Measurements from ENCODE around the gene GPX2. TPM values are rescaled to one million over a fixed set of nuclear protein-coding genes. Genes with fewer than 3 reads are reported as not detected.

GPX2 gene
- total RNA-seq, 2 donors from 2014 or later, result not detected

GRCh38 chr14:64970041-64970440, 27.5 kb upstream of the GPX2 start:
- peak overlapping the region; percentile 16 for H3K4me3 Mint-ChIP-seq
- H3K27ac Mint-ChIP-seq, result no peak overlapping the region
- H3K27me3 Mint-ChIP-seq, result no peaks in the 10 kb centered on the region
- peaks cover 10% of the 10 kb centered on the region for H3K4me1 Mint-ChIP-seq
- H3K36me3 Mint-ChIP-seq (ENCODE audit: low read depth), result no peaks in the 10 kb centered on the region
- H3K9me3 Mint-ChIP-seq, result no peaks in the 10 kb centered on the region
- ATAC-seq (replicated peaks), result no peak

- Mint-ChIP-seq H3K4me3 (no peak overlapping the region), H3K9me3 (no peaks in the 10 kb centered on the region), H3K27me3 (no peaks in the 10 kb centered on the region), H3K4me1 (peaks cover 15% of the 10 kb centered on the region), H3K27ac (no peak overlapping the region), H3K36me3 (ENCODE audit: low read depth) (no peaks in the 10 kb centered on the region)
- no peak for ATAC-seq (replicated peaks)
Observed at GRCh38 chr14:64968651-64969050, 26.1 kb upstream of the GPX2 start.

GRCh38 chr14:64968167-64968566, 25.6 kb upstream of the GPX2 start:
- no peak overlapping the region for H3K27ac Mint-ChIP-seq
- no peak for ATAC-seq (replicated peaks)
- no peaks in the 10 kb centered on the region for H3K9me3 Mint-ChIP-seq
- H3K4me3 Mint-ChIP-seq, result no peak overlapping the region
- no peaks in the 10 kb centered on the region for H3K27me3 Mint-ChIP-seq
- H3K36me3 Mint-ChIP-seq (ENCODE audit: low read depth), result no peaks in the 10 kb centered on the region
- H3K4me1 Mint-ChIP-seq, result peaks cover 15% of the 10 kb centered on the region

- H3K4me3 Mint-ChIP-seq, result no peak overlapping the region
- no peaks in the 10 kb centered on the region for H3K9me3 Mint-ChIP-seq
- H3K27ac Mint-ChIP-seq, result no peak overlapping the region
- H3K36me3 Mint-ChIP-seq (ENCODE audit: low read depth), result no peaks in the 10 kb centered on the region
- peaks cover 15% of the 10 kb centered on the region for H3K4me1 Mint-ChIP-seq
- no peaks in the 10 kb centered on the region for H3K27me3 Mint-ChIP-seq
- ATAC-seq (replicated peaks), result no peak
Observed at GRCh38 chr14:64966976-64967375, 24.4 kb upstream of the GPX2 start.

- no peak for ATAC-seq (replicated peaks)
- Mint-ChIP-seq H3K9me3 (no peaks in the 10 kb centered on the region), H3K36me3 (ENCODE audit: low read depth) (no peaks in the 10 kb centered on the region), H3K27me3 (no peaks in the 10 kb centered on the region), H3K4me1 (peaks cover 16% of the 10 kb centered on the region), H3K27ac (no peak overlapping the region), H3K4me3 (no peak overlapping the region)
Observed at GRCh38 chr14:64965356-64966000, 22.9 kb upstream of the GPX2 start.

- Mint-ChIP-seq H3K27me3 (no peaks in the 10 kb centered on the region), H3K9me3 (no peaks in the 10 kb centered on the region), H3K36me3 (ENCODE audit: low read depth) (no peaks in the 10 kb centered on the region), H3K27ac (no peak overlapping the region), H3K4me1 (peaks cover 18% of the 10 kb centered on the region), H3K4me3 (no peak overlapping the region)
- no peak for ATAC-seq (replicated peaks)
Observed at GRCh38 chr14:64963611-64964010, 21.1 kb upstream of the GPX2 start.

GRCh38 chr14:64960762-64961276, 18.3 kb upstream of the GPX2 start:
- Mint-ChIP-seq H3K4me3 (no peak overlapping the region), H3K27ac (peak overlapping the region; percentile 71), H3K4me1 (peaks cover 12% of the 10 kb centered on the region), H3K27me3 (no peaks in the 10 kb centered on the region), H3K9me3 (no peaks in the 10 kb centered on the region), H3K36me3 (ENCODE audit: low read depth) (no peaks in the 10 kb centered on the region)
- no peak for ATAC-seq (replicated peaks)

- H3K4me1 Mint-ChIP-seq, result peaks cover 8% of the 10 kb centered on the region
- ATAC-seq (replicated peaks), result no peak
- no peaks in the 10 kb centered on the region for H3K27me3 Mint-ChIP-seq
- no peak overlapping the region for H3K4me3 Mint-ChIP-seq
- no peak overlapping the region for H3K27ac Mint-ChIP-seq
- H3K36me3 Mint-ChIP-seq (ENCODE audit: low read depth), result no peaks in the 10 kb centered on the region
- H3K9me3 Mint-ChIP-seq, result no peaks in the 10 kb centered on the region
Observed at GRCh38 chr14:64958743-64959142, 16.2 kb upstream of the GPX2 start.

GRCh38 chr14:64958201-64958600, 15.7 kb upstream of the GPX2 start:
- Mint-ChIP-seq H3K4me3 (no peak overlapping the region), H3K27me3 (no peaks in the 10 kb centered on the region), H3K4me1 (peaks cover 8% of the 10 kb centered on the region), H3K9me3 (no peaks in the 10 kb centered on the region), H3K27ac (no peak overlapping the region), H3K36me3 (ENCODE audit: low read depth) (no peaks in the 10 kb centered on the region)
- ATAC-seq (replicated peaks), result no peak

GRCh38 chr14:64956697-64957406, 14.3 kb upstream of the GPX2 start:
- H3K9me3 Mint-ChIP-seq, result no peaks in the 10 kb centered on the region
- no peak overlapping the region for H3K27ac Mint-ChIP-seq
- H3K4me1 Mint-ChIP-seq, result peaks cover 8% of the 10 kb centered on the region
- no peaks in the 10 kb centered on the region for H3K36me3 Mint-ChIP-seq (ENCODE audit: low read depth)
- H3K4me3 Mint-ChIP-seq, result no peak overlapping the region
- no peak for ATAC-seq (replicated peaks)
- H3K27me3 Mint-ChIP-seq, result no peaks in the 10 kb centered on the region

GRCh38 chr14:64955297-64955696, 12.8 kb upstream of the GPX2 start:
- peak overlapping the region; percentile 12 for H3K27ac Mint-ChIP-seq

GRCh38 chr14:64954491-64955240, 12.1 kb upstream of the GPX2 start:
- H3K36me3 Mint-ChIP-seq (ENCODE audit: low read depth), result peaks cover 7% of the 10 kb centered on the region
- peak overlapping the region; percentile 12 for H3K27ac Mint-ChIP-seq
- no peaks in the 10 kb centered on the region for H3K9me3 Mint-ChIP-seq
- no peaks in the 10 kb centered on the region for H3K4me1 Mint-ChIP-seq
- no peak for ATAC-seq (replicated peaks)
- H3K27me3 Mint-ChIP-seq, result no peaks in the 10 kb centered on the region
- H3K4me3 Mint-ChIP-seq, result no peak overlapping the region

More at GRCh38 chr14:64955297-64955696, 12.8 kb upstream of the GPX2 start:
- ATAC-seq (replicated peaks), result no peak
- H3K4me3 Mint-ChIP-seq, result no peak overlapping the region
- H3K27me3 Mint-ChIP-seq, result no peaks in the 10 kb centered on the region
- no peaks in the 10 kb centered on the region for H3K9me3 Mint-ChIP-seq
- H3K4me1 Mint-ChIP-seq, result peaks cover 4% of the 10 kb centered on the region
- peaks cover under 1% of the 10 kb centered on the region for H3K36me3 Mint-ChIP-seq (ENCODE audit: low read depth)

- no peak overlapping the region for H3K4me3 Mint-ChIP-seq
- H3K27ac Mint-ChIP-seq, result no peak overlapping the region
- no peaks in the 10 kb centered on the region for H3K4me1 Mint-ChIP-seq
- no peaks in the 10 kb centered on the region for H3K9me3 Mint-ChIP-seq
- H3K36me3 Mint-ChIP-seq (ENCODE audit: low read depth), result peaks cover 9% of the 10 kb centered on the region
- ATAC-seq (replicated peaks), result no peak
- H3K27me3 Mint-ChIP-seq, result no peaks in the 10 kb centered on the region
Observed at GRCh38 chr14:64953661-64954060, 11.1 kb upstream of the GPX2 start.

- no peak for ATAC-seq (replicated peaks)
- no peaks in the 10 kb centered on the region for H3K4me1 Mint-ChIP-seq
- peaks cover 9% of the 10 kb centered on the region for H3K36me3 Mint-ChIP-seq (ENCODE audit: low read depth)
- H3K4me3 Mint-ChIP-seq, result no peak overlapping the region
- H3K9me3 Mint-ChIP-seq, result no peaks in the 10 kb centered on the region
- H3K27me3 Mint-ChIP-seq, result no peaks in the 10 kb centered on the region
- no peak overlapping the region for H3K27ac Mint-ChIP-seq
Observed at GRCh38 chr14:64953310-64953654, 10.7 kb upstream of the GPX2 start.

Measured in activated T-helper 17 cell treated with anti-CD3 and anti-CD28 coated beads, Interleukin-2, amount 50 U/mL, for 72 hours (primary cell).